IPS-20b (cell line): ENCODE measurements around the gene ZNF385A.

Experiments
- H3K27ac ChIP-seq: one replicate; pipeline ENCODE4 v1.5.1; 2013; ENCODE audit warnings: low read length
- H3K27me3 ChIP-seq: 2 replicates; pipeline ENCODE4 v1.6.1; 2013; ENCODE audit warnings: mild to moderate bottlenecking, low read length, inconsistent platforms; ENCODE audit not compliant: insufficient read depth
- H3K36me3 ChIP-seq: 2 replicates; pipeline ENCODE4 v1.6.1; 2013; ENCODE audit warnings: low read depth, mild to moderate bottlenecking, inconsistent platforms, low read length, moderate library complexity; ENCODE audit not compliant: insufficient read depth
- H3K4me1 ChIP-seq: 2 replicates; pipeline ENCODE4 v1.6.1; 2013; ENCODE audit warnings: mild to moderate bottlenecking, control low read depth, inconsistent platforms, low read length, moderate library complexity; ENCODE audit not compliant: insufficient read depth
- H3K4me3 ChIP-seq: 2 replicates; pipeline ENCODE4 v1.5.1; 2013; ENCODE audit warnings: mild to moderate bottlenecking, low read length, inconsistent platforms
- H3K9ac ChIP-seq: 2 replicates; pipeline ENCODE4 v1.6.1; 2013; ENCODE audit warnings: low read depth, mild to moderate bottlenecking, inconsistent platforms, low read length, moderate library complexity
- H3K9me3 ChIP-seq: 2 replicates; pipeline ENCODE4 v1.6.1; 2013; ENCODE audit warnings: mild to moderate bottlenecking, low read depth, low read length, inconsistent platforms; ENCODE audit not compliant: insufficient read depth

Gene ZNF385A

DNA sequence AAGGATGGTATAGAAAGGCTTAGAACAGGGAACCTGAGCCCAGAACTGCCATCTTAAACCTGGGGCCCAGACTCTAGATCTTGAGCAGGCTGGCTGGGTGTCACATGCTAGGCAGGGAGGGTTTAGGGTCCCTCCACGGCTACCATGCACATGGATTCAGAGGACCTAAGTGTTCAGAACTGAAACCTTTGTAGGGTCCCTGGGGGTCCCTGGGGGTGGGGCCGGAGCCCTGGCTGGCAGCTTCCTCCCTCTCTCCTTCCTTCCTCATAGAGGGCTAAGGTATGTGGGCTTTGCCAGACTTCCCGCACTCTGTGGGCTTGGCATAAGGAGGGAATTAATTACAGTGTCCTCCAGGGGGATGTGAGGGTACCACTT, 4.6 kb upstream of the ZNF385A start:
- peak overlapping the region; percentile 87; the same call in 1 of the 2 replicates for H3K4me3 ChIP-seq

DNA sequence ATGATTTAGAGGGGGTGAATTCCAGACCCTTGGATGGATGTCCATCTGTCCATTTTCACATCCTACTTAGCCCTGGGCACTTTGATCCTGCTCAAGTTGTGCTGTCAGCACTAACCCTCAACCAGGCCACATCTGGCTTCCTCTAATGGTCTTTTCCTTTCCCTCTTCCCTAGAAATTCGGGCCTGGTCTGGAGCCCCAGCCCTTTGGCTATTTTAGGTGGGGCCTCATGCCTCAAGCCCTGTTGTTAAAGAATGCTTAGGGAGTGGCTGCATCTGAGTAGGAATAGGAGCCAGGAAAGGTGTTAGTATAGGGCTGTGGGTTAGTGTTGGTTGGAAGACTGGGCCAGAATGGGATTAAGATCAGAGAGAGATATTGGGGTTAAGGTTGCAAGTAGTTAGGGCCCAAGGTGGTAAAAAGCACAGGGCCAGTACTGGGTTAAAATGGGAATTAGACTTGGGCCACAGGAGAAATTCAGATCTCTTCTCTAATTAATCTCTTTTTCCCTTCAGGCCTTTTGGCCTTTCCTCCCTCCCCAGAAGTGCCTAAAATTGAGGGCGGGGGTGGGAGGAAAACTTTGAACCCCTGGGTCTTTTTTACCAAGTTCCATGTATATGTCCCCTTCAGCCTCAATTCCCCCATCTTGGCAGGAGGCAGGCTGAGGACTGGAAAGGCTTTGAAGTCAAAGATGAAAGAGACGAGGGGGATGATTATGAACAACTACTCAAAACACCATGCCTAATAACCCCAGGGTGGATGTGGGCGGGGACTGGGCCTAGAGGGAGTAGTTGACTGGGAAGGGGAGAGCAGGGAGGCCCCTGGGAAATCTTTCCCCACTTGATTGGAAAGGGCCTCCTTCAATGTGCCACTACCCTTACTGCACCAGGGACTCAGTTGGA, 4.0 kb upstream of the ZNF385A start:
- peaks cover 5% of the 10 kb centered on the region for H3K36me3 ChIP-seq
- H3K27me3 ChIP-seq, result peaks cover 15% of the 10 kb centered on the region; the same call in 1 of the 2 replicates
- H3K4me3 ChIP-seq, result no peak overlapping the region
- no peak overlapping the region for H3K9ac ChIP-seq
- H3K27ac ChIP-seq, result no peak overlapping the region
- H3K4me1 ChIP-seq, result peaks cover 66% of the 10 kb centered on the region
- no peaks in the 10 kb centered on the region for H3K9me3 ChIP-seq

More for the DNA sequence above, 4.6 kb upstream of the ZNF385A start:
- peaks cover under 1% of the 10 kb centered on the region for H3K36me3 ChIP-seq
- H3K4me1 ChIP-seq, result peaks cover 70% of the 10 kb centered on the region
- no peak overlapping the region for H3K9ac ChIP-seq
- H3K27me3 ChIP-seq, result peaks cover 15% of the 10 kb centered on the region; the same call in 1 of the 2 replicates
- no peaks in the 10 kb centered on the region for H3K9me3 ChIP-seq
- no peak overlapping the region for H3K27ac ChIP-seq

DNA sequence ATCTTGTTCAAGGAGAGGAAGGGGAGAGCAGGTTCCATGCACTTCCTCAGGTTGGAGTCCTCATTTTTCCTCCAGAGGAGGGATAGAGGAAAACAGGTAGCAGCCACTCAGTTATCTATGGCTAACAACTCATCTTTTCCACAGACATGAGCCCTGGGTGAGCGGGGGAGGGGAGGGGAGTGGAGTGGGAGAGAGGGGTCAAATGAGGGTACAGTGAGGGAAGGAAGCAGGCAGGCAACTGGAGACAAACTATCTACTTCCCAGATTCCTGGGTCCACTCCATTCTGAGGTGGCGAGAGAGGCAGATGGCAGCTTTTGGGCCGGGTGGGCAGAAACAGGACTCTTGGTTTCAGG, 2.6 kb upstream of the ZNF385A start:
- peak overlapping the region; percentile 59 for H3K27ac ChIP-seq
- peak overlapping the region; percentile 46; the same call in 1 of the 2 replicates for H3K9ac ChIP-seq
- H3K4me1 ChIP-seq, result peaks cover 62% of the 10 kb centered on the region
- peaks cover 4% of the 10 kb centered on the region; the same call in 1 of the 2 replicates for H3K27me3 ChIP-seq
- H3K9me3 ChIP-seq, result no peaks in the 10 kb centered on the region
- H3K36me3 ChIP-seq, result peaks cover 15% of the 10 kb centered on the region
- peak overlapping the region; percentile 15 for H3K4me3 ChIP-seq

DNA sequence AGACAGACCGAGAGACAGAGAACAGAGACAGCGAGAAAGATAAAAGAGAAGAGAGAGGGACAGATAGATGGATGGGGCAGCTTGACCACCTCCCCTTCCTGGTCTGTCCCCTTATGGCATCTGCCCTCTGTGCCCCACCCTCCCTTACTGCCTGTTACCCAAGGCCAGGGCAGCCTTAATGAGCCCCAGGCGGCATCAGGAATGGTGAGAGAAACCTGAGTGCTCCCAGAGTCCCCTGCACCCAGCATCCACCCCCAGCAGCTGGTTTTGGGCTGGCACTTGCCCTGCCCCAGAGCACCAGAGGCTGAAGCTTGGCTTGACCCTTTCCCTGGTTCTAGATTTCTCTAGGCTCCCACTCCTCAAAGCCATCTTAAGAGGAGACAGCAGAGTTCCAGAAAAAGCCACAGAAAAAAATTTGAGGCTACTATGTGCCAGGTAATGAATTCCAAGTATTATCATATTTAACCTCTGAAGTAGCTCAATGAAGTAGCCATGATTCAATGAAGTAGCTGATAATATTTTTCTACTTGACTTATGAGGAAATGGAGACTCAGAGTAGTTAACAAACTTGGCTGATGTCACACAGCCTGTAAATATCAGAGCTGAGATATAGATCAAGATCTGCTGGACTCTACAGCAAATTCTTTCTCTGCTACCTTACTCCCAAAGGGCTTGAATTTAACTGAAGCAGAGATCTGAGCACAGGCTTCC, 2.0 kb upstream of the ZNF385A start:
- H3K4me3 ChIP-seq, result peak overlapping the region; percentile 53
- H3K27me3 ChIP-seq, result no peaks in the 10 kb centered on the region
- peak overlapping the region; percentile 46; the same call in 1 of the 2 replicates for H3K9ac ChIP-seq
- H3K36me3 ChIP-seq, result peaks cover 15% of the 10 kb centered on the region
- peak overlapping the region; percentile 59 for H3K27ac ChIP-seq
- H3K9me3 ChIP-seq, result no peaks in the 10 kb centered on the region
- peaks cover 59% of the 10 kb centered on the region for H3K4me1 ChIP-seq

DNA sequence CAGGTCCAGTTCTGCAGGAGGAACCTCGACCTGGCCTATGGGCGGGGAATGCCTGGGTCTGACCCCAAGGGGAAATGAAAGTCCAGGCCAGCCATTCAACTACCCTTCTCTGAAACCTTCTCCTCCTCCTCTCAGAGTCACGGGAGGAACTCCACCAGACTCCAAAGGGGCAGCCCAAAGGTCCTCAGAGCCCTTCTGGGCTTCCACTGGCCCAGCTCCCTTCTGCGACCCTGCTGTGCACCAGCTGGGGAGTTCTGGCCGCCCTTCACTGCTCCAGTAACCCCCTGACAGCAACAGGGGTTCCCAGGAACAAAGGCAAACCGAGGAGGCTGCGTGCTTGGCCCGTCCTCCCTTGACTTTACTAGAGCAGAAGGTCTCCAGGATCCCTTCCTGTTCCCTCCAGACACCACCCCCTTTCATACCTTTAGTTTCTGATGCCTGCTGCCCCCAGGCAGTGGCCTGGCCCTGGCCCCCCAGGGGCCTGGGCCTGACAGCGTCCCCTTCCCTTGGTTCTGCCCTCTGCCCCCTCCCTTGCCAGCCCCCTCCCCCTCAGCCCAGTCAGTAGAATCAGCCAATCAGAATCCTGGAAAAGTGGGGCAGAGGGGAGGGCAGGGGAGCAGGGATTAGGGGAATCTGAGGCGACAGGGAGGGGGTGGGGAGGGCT, 850 bp upstream of the ZNF385A start:
- peaks cover 15% of the 10 kb centered on the region for H3K36me3 ChIP-seq
- H3K27ac ChIP-seq, result peak overlapping the region; percentile 59
- no peaks in the 10 kb centered on the region for H3K27me3 ChIP-seq
- peak overlapping the region; percentile 66; the same call in 1 of the 2 replicates for H3K9ac ChIP-seq
- H3K4me3 ChIP-seq, result peak overlapping the region; percentile 53
- H3K9me3 ChIP-seq, result no peaks in the 10 kb centered on the region
- peaks cover 59% of the 10 kb centered on the region for H3K4me1 ChIP-seq

DNA sequence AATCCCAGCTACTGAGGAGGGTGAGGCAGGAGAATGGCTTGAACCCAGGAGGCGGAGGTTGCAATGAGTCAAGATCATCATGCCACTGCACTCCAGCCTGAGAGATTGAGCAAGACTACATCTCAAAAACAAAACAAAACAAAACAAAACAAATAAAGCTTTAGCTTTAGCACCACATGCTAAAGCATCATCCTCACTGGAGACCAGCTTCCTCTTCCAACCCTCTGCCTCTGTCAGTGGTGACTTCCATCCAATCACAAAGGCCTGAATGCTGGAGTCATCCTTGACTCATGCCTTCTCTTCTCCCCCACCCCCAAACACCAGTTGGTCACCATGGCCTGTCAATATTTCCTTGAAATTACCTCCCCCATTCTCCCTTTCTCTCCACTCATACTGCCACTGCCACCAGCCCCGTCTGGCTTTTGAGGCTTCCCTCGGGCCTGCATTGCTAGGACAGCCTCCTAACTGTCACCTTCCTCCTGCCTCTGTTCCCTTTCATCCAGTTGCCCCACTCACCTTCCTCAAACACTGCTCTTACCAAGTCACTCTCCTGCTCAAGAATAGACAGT, 1.4 kb downstream of the ZNF385A start:
- no peak overlapping the region for H3K9ac ChIP-seq
- H3K4me1 ChIP-seq, result peaks cover 45% of the 10 kb centered on the region
- no peaks in the 10 kb centered on the region for H3K9me3 ChIP-seq
- H3K27me3 ChIP-seq, result peaks cover 6% of the 10 kb centered on the region
- H3K27ac ChIP-seq, result no peak overlapping the region
- no peak overlapping the region for H3K4me3 ChIP-seq
- H3K36me3 ChIP-seq, result peaks cover 15% of the 10 kb centered on the region

DNA sequence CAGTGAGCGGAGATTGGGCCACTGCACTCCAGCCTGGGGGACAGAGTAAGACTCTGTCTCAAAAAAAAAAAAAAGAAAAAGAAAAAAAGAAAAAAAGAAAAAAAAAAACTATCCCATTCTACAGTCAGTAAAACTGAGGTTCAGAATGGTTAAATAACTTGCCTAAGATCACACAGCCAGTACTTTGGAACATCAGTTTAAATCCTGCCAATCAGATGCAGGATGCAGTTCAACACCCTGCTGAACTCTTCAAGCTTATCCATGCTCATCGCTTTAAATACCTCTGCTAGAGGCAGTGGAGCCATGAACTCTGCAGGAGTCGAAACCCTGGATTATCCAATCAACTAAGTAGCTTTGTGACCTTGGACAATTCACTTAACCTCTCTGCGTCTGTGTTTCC, 3.4 kb downstream of the ZNF385A start:
- Histone ChIP-seq H3K27me3 (peaks cover 9% of the 10 kb centered on the region), H3K36me3 (peaks cover 26% of the 10 kb centered on the region), H3K9ac (no peak overlapping the region), H3K4me1 (peaks cover 25% of the 10 kb centered on the region), H3K27ac (no peak overlapping the region), H3K4me3 (no peak overlapping the region), H3K9me3 (no peaks in the 10 kb centered on the region)

DNA sequence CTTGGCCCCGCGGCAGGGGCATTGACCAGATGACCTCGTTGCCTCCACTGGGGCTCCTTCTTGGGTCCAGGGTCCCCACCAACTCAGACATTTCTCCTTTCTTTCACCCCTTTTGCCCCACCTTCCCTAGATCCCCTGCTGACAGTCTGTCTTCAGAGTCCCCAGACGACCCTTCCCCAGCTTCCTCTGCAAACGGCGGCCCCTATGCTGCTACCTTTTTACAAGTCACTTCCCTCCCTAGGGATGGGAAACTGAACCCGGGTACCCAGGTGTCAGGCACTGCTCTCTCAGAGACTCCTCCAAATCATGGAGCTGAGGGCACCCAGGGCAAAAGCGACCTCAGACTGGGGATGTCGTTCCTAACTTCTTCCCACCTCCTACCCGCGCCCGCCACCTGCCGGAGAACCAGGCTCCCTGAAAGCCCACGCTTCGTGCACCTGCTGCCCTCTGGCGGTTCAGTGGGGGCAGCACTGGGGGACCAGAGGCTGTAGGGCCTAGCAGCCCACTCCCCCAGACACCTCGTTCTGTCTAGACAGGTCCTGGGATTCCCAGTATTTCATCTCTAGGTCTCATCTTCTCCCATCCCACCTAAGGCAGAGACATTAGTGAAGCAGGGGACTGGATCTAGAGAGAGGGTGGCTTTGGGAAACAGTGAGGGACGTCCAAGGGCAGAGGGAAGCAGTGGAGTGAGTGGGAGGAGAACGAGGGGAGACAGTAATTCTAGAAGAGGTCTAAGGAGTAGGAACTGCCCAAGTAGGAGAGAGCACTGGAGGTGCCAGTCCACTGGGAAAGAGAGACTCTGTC, 4.9 kb downstream of the ZNF385A start:
- H3K9ac ChIP-seq, result peak overlapping the region; percentile 45; the same call in 1 of the 2 replicates
- peaks cover 12% of the 10 kb centered on the region for H3K4me1 ChIP-seq
- peaks cover 30% of the 10 kb centered on the region for H3K36me3 ChIP-seq
- H3K4me3 ChIP-seq, result peak overlapping the region; percentile 76
- peaks cover 9% of the 10 kb centered on the region for H3K27me3 ChIP-seq
- no peak overlapping the region for H3K27ac ChIP-seq
- H3K9me3 ChIP-seq, result no peaks in the 10 kb centered on the region

DNA sequence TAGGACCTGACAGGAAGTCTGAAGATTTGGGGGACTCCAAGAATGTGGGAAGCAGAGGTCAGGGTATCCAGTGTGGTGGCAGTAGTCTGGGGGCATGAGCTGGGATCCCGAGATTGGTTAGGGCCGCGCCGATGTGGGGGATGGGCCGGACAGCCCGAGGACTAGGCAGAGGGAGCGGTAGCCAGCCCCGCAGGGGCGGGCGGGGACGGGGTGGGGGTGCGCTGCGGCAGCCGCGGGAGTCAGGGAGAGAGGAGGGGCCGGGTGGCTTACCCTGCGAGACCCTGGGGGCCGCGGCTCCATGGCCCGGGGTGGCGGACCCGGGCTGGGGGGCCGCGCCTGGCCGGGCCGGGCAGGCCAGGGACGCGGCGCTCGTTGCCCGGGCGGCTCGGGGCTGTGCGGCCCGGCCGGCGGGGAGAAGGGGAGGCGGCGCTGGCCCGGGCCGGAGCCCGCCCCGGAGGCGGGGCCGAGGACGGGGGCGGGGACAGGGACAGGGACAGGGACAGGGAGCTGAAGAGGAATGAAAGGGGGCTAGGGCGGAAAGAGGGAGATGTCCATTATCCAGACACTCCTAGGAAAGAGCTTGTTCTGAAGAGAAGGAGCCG, 5.6 kb downstream of the ZNF385A start:
- Histone ChIP-seq H3K27me3 (peaks cover 9% of the 10 kb centered on the region), H3K9ac (peak overlapping the region; percentile 45; the same call in 1 of the 2 replicates), H3K4me1 (peaks cover 7% of the 10 kb centered on the region), H3K4me3 (peak overlapping the region; percentile 76), H3K9me3 (no peaks in the 10 kb centered on the region), H3K27ac (no peak overlapping the region), H3K36me3 (peaks cover 33% of the 10 kb centered on the region)

DNA sequence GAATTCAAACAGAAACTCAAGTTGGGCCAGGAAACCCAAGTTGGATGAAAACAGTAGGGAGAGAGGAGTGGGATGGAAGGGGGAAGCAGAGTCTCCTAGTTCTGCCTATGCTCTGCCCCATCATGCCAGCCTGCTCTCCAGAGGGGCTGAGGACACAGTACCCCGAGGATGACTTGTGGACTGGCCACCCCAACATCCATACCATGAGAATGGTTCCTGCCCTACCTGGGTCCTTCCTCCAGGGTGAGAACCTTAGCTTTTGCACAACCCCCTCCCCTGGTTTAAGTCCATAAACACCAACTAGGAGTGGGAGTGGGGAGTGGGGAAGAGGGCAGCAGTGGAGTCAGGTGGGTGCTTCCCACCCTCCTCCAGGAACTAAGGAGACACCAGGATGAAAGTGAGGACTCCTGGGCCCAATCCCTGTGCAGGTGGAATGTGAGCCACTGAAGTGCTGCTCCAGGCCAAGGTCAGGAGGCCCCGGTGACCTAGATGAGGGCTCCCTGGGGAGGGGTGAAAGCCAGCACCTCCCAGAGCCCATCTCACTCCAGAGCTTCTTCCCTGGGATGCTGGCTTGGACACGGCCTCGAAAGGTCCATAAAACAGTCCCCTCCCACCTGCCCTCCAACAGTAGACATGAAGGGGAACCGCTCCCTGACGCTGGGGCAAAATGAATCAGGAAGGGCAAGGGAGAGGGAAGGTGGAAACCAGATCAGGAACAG, 6.6 kb downstream of the ZNF385A start:
- H3K4me3 ChIP-seq, result peak overlapping the region; percentile 67; the same call in 1 of the 2 replicates
- no peak overlapping the region for H3K9ac ChIP-seq
- H3K9me3 ChIP-seq, result no peaks in the 10 kb centered on the region
- H3K27ac ChIP-seq, result no peak overlapping the region
- peaks cover 7% of the 10 kb centered on the region for H3K4me1 ChIP-seq
- H3K36me3 ChIP-seq, result peaks cover 36% of the 10 kb centered on the region
- H3K27me3 ChIP-seq, result peaks cover 9% of the 10 kb centered on the region
